ENCODE results near the gene FAM151B. TPM values are rescaled to one million over a fixed set of nuclear protein-coding genes. Genes with fewer than 3 reads are reported as not detected.

Gene FAM151B
- total and polyA plus RNA-seq, 2 donors (not counting 1 experiment from before 2014, with no cell fraction given): 1.1 TPM; not detected in 1

DNA sequence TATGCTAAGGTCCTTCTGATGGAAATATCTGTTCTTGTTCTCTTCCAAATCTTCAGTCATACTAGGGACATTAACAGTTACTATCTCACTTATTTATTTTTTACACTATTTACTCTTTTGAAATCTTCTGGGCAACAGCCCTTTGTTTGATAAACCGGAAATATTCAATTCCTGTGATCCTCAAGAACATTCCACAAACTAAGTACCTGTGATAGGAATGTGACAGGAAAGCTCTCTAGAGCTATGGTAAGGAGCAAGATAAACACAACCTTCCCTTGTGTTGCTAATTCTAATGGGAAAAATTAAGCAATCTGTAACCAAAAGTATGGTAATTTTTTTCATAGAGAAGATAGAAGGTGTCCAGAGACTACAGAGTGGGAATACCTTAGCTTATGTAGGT lies 104.2 kb downstream of the FAM151B start:
- Mint-ChIP-seq H3K27me3 (peaks cover 9% of the 10 kb centered on the region), H3K9me3 (ENCODE audit: insufficient read depth) (no peaks in the 10 kb centered on the region), H3K4me1 (no peaks in the 10 kb centered on the region), H3K27ac (no peak overlapping the region), H3K4me3 (no peak overlapping the region)
- Histone ChIP-seq H3K4me2 (replicated peaks; ENCODE audit: low read depth, low read length, poor library complexity, severe bottlenecking) (no peak overlapping the region), H3K9ac (ENCODE audit: low read length) (no peak overlapping the region), H3K79me2 (ENCODE audit: control insufficient read depth, insufficient read depth, low read length) (no peaks in the 10 kb centered on the region), H3K4me3 (ENCODE audit: control extremely low read depth in 1 of 5, extremely low read depth in 1 of 5, insufficient read depth in 1 of 5, low read depth in 2 of 5, low read length in 4 of 5) (no peak overlapping the region), H3K36me3 (replicated peaks in 1 of 2; ENCODE audit: control extremely low read depth in 1 of 2, control insufficient read depth in 1 of 2, extremely low read depth in 1 of 2, insufficient read depth in 2 of 2, low read length in 1 of 2) (no peaks in the 10 kb centered on the region), H3K27ac (ENCODE audit: low read length in 2 of 2) (no peak overlapping the region), H4K20me1 (ENCODE audit: control insufficient read depth, insufficient read depth, low read length, poor library complexity, severe bottlenecking) (no peaks in the 10 kb centered on the region), H2AFZ (ENCODE audit: insufficient read depth, low read depth, low read length, poor library complexity, severe bottlenecking) (no peak overlapping the region), H3K4me1 (ENCODE audit: control insufficient read depth in 2 of 2, insufficient read depth in 2 of 2, low read length in 2 of 2) (no peaks in the 10 kb centered on the region), H3K9me3 (ENCODE audit: control extremely low read depth in 1 of 3, control insufficient read depth in 2 of 3, insufficient read depth in 1 of 3, low read length in 2 of 3) (no peaks in the 10 kb centered on the region), H3K27me3 (replicated peaks in 1 of 4; ENCODE audit: control extremely low read depth in 1 of 4, control insufficient read depth in 3 of 4, insufficient read depth in 4 of 4, low read length in 3 of 4) (no peaks in the 10 kb centered on the region)
- TF ChIP-seq CTCF (IDR thresholded peaks at IDR 0.05) (no peak), EZH2 (IDR thresholded peaks at IDR 0.05; ENCODE audit: borderline replicate concordance, insufficient read depth, low read depth, low read length, poor library complexity, severe bottlenecking) (no peak)
- no CpG with 5 or more reads among the region's 1 CpG for WGBS (ENCODE audit: insufficient coverage)
- DNase-seq (no peak), ATAC-seq (ENCODE audit: low read depth) (no peak)
- intact Hi-C loops (cut with micrococcal nuclease): no loop called here
- CTCF ChIA-PET: no interaction called here
- POLR2A ChIA-PET: no interaction called here

Other genes starting within 250 kb of the FAM151B start
- gene SERINC5, start 232.1 kb upstream of the FAM151B start, total RNA-seq: 9.5 and 11.4 TPM in 2 replicates
- gene SERINC5, start 232.1 kb upstream of the FAM151B start, polyA plus RNA-seq: 2.4 and 3.7 TPM in 2 replicates
- gene SPZ1, start 168.1 kb upstream of the FAM151B start, total RNA-seq: not detected in 2 replicates
- gene SPZ1, start 168.1 kb upstream of the FAM151B start, polyA plus RNA-seq: not detected in 2 replicates
- 38.3 and 44.4 TPM in 2 replicates for gene ZFYVE16, start 80.0 kb upstream of the FAM151B start, total RNA-seq
- 4.7 and 6.1 TPM in 2 replicates for gene ZFYVE16, start 80.0 kb upstream of the FAM151B start, polyA plus RNA-seq
- gene ANKRD34B, start 82.2 kb downstream of the FAM151B start, total RNA-seq: not detected in 2 replicates
- gene ANKRD34B, start 82.2 kb downstream of the FAM151B start, polyA plus RNA-seq: not detected in 2 replicates
- 24.5 and 26.3 TPM in 2 replicates for gene MSH3, start 166.6 kb downstream of the FAM151B start, total RNA-seq
- gene MSH3, start 166.6 kb downstream of the FAM151B start, polyA plus RNA-seq: 3.5 and 4.5 TPM in 2 replicates
- 12.0 and 12.6 TPM in 2 replicates for gene DHFR, start 166.9 kb downstream of the FAM151B start, total RNA-seq
- gene DHFR, start 166.9 kb downstream of the FAM151B start, polyA plus RNA-seq: 7.3 and 8.5 TPM in 2 replicates